Measurements from ENCODE around the gene TROAP.

TROAP gene

GRCh38 chr12:49288412-49288853, 34.6 kb upstream of the TROAP start (continued):
- peak; percentile 71 for TF ChIP-seq ZBTB10 (tag by site-specific recombination; IDR thresholded peaks at IDR 0.05)
- peak; percentile 31 for TF ChIP-seq ZNF501 (tag by site-specific recombination; IDR thresholded peaks at IDR 0.05)
- no peak for TF ChIP-seq BCL11B (tag by site-specific recombination; IDR thresholded peaks at IDR 0.05; ENCODE audit: low read depth)
- no peak for TF ChIP-seq ZNF354C (tag by site-specific recombination; IDR thresholded peaks at IDR 0.05; ENCODE audit: borderline replicate concordance, low read depth)
- TF ChIP-seq ZBTB48 (tag by site-specific recombination; IDR thresholded peaks at IDR 0.05): peak; percentile 98
- peak; percentile 54 for TF ChIP-seq ZBTB17 (tag by site-specific recombination; IDR thresholded peaks at IDR 0.05)
- no peak for TF ChIP-seq ZNF175 (tag by site-specific recombination; IDR thresholded peaks at IDR 0.05)
- TF ChIP-seq ZNF768 (tag by site-specific recombination; IDR thresholded peaks at IDR 0.05): peak; percentile 100; the same call in 1 of the 2 replicates
- no peak for TF ChIP-seq ZNF280D (tag by site-specific recombination; IDR thresholded peaks at IDR 0.05)
- 0 out of 2 replicates have a peak, but pooled peaks have one; percentile 11 for TF ChIP-seq ZSCAN30 (tag by site-specific recombination; IDR thresholded peaks at IDR 0.05)
- no peak for TF ChIP-seq ZSCAN5A (tag by site-specific recombination; IDR thresholded peaks at IDR 0.05)
- no peak for TF ChIP-seq ZNF426 (tag by site-specific recombination; IDR thresholded peaks at IDR 0.05)
- peak; percentile 25; the same call in 1 of the 2 replicates for TF ChIP-seq ZXDB (tag by site-specific recombination; IDR thresholded peaks at IDR 0.05)
- TF ChIP-seq ZBTB6 (tag by site-specific recombination; IDR thresholded peaks at IDR 0.05): peak; percentile 12; the same call in 1 of the 2 replicates
- no peak for TF ChIP-seq KLF16 (tag by site-specific recombination; IDR thresholded peaks at IDR 0.05)
- TF ChIP-seq ZNF585B (tag by site-specific recombination; IDR thresholded peaks at IDR 0.05): no peak
- TF ChIP-seq GLIS1 (tag by site-specific recombination; IDR thresholded peaks at IDR 0.05): peak; percentile 19; the same call in 1 of the 2 replicates
- TF ChIP-seq PRDM2 (tag by site-specific recombination; IDR thresholded peaks at IDR 0.05; ENCODE audit: borderline replicate concordance): no peak
- 0 out of 2 replicates have a peak, but pooled peaks have one; percentile 8 for TF ChIP-seq ZNF391 (tag by site-specific recombination; IDR thresholded peaks at IDR 0.05; ENCODE audit: borderline replicate concordance, low read depth)
- peak; percentile 53; the same call in 1 of the 2 replicates for TF ChIP-seq SP7 (tag by site-specific recombination; IDR thresholded peaks at IDR 0.05)
- no peak for TF ChIP-seq ZNF10 (tag by site-specific recombination; IDR thresholded peaks at IDR 0.05)
- TF ChIP-seq ZNF48 (tag by site-specific recombination; IDR thresholded peaks at IDR 0.05): no peak
- TF ChIP-seq ZBTB20 (tag by site-specific recombination; IDR thresholded peaks at IDR 0.05): no peak
- TF ChIP-seq SETDB1 (IDR thresholded peaks at IDR 0.05; ENCODE audit: insufficient read length, low read length): no peak
- TF ChIP-seq GLI4 (tag by site-specific recombination; IDR thresholded peaks at IDR 0.05): no peak
- peak; percentile 54; the same call in 1 of the 2 replicates for TF ChIP-seq ZNF24 (tag by site-specific recombination; IDR thresholded peaks at IDR 0.05)
- no peak for TF ChIP-seq ZNF214 (tag by site-specific recombination; IDR thresholded peaks at IDR 0.05; ENCODE audit: borderline replicate concordance)

Measured in HEK293 (cell line).